ENCODE data around the gene CPED1.
"Not testable (repeated sequence)": the region's sequence is repeated elsewhere in the genome, so short reads cannot be mapped to it uniquely, and the experiment has no call there.

Gene CPED1

DNA sequence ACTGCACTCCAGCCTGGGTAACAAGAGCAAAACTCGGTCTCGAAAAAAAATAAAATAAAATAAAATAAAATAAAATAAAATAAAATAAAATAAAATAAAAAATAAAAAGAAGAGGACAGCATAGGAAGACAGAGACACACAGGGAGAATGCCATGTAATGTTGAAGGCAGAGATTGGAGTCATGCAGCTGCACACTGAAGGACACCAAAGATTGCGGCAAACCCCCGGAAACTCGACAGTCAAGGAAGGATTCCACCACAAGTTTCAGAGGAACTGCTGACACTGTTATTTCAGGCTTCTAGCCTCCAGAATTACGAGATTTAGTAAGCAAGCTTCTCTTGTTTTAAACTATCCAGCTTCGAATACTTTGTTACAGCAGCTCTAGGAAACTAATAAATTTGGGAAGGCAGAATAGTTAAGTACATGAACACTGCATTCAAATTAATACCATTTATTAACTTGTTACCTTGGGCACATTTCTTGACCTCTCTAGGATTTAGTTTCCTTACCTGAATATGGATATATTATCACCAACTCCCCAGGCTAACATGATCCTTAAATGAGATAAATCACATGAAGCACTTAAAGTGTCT, 9.5 kb downstream of the CPED1 start:
- H3K4me1 Mint-ChIP-seq (ENCODE audit: low read depth), result peaks cover 20% of the 10 kb centered on the region
- no peak overlapping the region for H3K4me3 Mint-ChIP-seq
- no peaks in the 10 kb centered on the region for H3K9me3 Mint-ChIP-seq
- H3K27ac Mint-ChIP-seq, result no peak overlapping the region
- H3K36me3 Mint-ChIP-seq (ENCODE audit: low read depth), result no peaks in the 10 kb centered on the region
- peaks cover 9% of the 10 kb centered on the region for H3K27me3 Mint-ChIP-seq

GRCh38 chr7:120998520-120998919, 10.0 kb downstream of the CPED1 start:
- Mint-ChIP-seq H3K4me1 (ENCODE audit: low read depth) (peaks cover 20% of the 10 kb centered on the region), H3K9me3 (no peaks in the 10 kb centered on the region), H3K27ac (no peak overlapping the region), H3K27me3 (peaks cover 10% of the 10 kb centered on the region), H3K36me3 (ENCODE audit: low read depth) (no peaks in the 10 kb centered on the region), H3K4me3 (no peak overlapping the region)

- Mint-ChIP-seq H3K36me3 (ENCODE audit: low read depth) (no peaks in the 10 kb centered on the region), H3K27me3 (peaks cover 9% of the 10 kb centered on the region), H3K9me3 (no peaks in the 10 kb centered on the region), H3K4me3 (no peak overlapping the region), H3K4me1 (ENCODE audit: low read depth) (peaks cover 20% of the 10 kb centered on the region), H3K27ac (no peak overlapping the region)
Measured at GRCh38 chr7:120998996-120999565, 10.6 kb downstream of the CPED1 start.

DNA sequence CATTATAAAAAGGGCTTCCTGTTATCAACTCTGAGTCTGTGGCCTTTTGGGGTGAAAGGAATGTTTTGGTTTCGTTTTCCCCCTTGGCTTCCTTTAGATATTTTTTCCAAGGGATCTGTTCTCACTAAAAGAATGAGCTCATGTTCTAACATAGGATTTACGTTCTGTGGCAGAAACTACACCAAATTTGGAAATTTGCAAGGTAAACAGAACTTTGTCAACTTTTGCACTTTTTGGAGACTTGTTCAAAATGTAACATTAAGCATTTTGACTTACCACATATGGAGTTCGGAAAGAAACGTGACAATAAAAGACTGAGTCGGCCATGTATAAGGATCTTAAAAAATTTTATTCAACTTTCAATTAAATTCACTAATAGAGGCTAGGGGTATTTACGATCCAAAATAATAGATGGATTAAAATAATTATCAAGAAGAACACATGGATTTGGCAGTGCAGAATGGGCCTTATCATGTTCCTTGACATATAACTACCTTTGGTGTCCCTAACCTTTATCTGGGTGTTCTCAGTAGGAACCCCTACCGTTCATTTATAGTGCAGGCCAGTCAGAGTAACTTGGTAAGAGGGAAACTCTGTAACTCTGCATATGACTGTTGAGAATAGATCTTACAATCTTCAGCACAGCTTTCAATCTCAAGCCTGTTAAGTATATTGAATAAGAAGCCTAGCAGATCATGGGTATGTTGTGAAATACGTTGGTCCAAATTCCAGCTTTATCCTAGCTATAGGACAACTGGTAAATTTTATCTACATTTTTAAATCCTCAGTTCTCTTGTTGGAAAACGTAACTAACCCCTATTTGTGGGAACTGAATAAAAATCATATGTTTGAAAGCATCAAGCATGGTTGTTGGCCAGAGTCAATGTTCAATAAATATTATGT, 11.8 kb downstream of the CPED1 start:
- no peak overlapping the region for H3K27ac Mint-ChIP-seq
- H3K36me3 Mint-ChIP-seq (ENCODE audit: low read depth), result no peaks in the 10 kb centered on the region
- H3K4me3 Mint-ChIP-seq, result no peak overlapping the region
- peaks cover 20% of the 10 kb centered on the region for H3K4me1 Mint-ChIP-seq (ENCODE audit: low read depth)
- H3K27me3 Mint-ChIP-seq, result peaks cover 9% of the 10 kb centered on the region
- H3K9me3 Mint-ChIP-seq, result no peaks in the 10 kb centered on the region

GRCh38 chr7:121001234-121001906, 12.9 kb downstream of the CPED1 start:
- Mint-ChIP-seq H3K9me3 (no peaks in the 10 kb centered on the region), H3K4me3 (no peak overlapping the region), H3K27ac (no peak overlapping the region), H3K36me3 (ENCODE audit: low read depth) (no peaks in the 10 kb centered on the region), H3K27me3 (peaks cover 17% of the 10 kb centered on the region), H3K4me1 (ENCODE audit: low read depth) (peaks cover 12% of the 10 kb centered on the region)

DNA sequence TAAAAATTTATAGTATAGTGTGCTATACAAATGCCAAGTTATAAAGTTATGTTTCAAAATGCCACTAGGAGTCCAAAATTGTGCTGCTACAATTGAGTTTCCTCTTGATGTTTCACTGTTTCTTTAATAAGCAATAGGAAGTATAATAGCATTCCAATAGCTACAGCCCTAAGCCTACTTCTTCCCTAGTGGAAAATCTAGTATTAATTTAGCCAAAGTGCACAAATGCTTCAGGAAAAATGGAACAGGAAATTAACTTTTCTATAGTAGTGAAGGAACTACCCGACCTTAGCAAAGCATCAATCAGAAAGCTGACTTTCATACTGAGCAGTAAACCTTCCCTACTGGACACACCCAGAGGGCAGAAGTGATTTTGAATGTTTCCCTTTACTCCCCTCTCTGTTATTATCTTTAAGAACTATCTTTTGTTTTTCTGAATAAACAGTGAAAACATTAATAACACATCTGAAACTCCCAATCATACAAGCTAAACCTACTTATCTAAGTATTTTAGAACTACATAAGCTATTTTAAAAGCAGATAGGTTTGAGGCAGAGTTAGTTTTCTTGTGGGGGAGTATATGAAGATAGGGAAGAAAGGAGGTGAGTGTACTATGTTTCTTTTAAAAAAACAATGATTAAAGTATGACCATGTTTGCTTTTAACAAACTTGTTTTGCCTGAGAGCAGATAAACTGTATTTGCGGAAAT, 13.7 kb downstream of the CPED1 start:
- no peaks in the 10 kb centered on the region for H3K36me3 Mint-ChIP-seq (ENCODE audit: low read depth)
- no peak overlapping the region for H3K27ac Mint-ChIP-seq
- no peaks in the 10 kb centered on the region for H3K9me3 Mint-ChIP-seq
- peaks cover 21% of the 10 kb centered on the region for H3K27me3 Mint-ChIP-seq
- peaks cover 5% of the 10 kb centered on the region for H3K4me1 Mint-ChIP-seq (ENCODE audit: low read depth)
- H3K4me3 Mint-ChIP-seq, result no peak overlapping the region

DNA sequence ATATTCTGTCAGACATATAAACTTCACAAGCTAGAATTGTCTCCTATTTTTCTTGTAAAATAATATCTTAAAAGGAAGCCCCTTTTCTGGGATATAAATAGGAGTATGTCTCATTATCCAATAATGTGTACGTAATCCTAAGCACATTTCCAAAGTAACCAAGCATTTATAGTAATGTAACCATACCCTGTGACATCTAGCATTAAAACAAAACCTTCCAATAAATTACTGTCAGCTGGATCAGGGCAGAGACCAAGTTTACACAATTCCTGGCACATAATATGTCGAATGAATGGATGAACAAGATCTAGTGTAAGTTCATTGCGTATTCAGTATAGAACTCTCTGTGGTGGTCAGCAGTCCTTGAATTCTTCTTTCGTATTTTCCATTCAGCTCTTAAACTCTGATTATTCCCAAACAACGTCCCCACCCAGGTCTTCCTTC, 14.3 kb downstream of the CPED1 start:
- H3K27me3 Mint-ChIP-seq, result peaks cover 27% of the 10 kb centered on the region
- H3K27ac Mint-ChIP-seq, result no peak overlapping the region

DNA sequence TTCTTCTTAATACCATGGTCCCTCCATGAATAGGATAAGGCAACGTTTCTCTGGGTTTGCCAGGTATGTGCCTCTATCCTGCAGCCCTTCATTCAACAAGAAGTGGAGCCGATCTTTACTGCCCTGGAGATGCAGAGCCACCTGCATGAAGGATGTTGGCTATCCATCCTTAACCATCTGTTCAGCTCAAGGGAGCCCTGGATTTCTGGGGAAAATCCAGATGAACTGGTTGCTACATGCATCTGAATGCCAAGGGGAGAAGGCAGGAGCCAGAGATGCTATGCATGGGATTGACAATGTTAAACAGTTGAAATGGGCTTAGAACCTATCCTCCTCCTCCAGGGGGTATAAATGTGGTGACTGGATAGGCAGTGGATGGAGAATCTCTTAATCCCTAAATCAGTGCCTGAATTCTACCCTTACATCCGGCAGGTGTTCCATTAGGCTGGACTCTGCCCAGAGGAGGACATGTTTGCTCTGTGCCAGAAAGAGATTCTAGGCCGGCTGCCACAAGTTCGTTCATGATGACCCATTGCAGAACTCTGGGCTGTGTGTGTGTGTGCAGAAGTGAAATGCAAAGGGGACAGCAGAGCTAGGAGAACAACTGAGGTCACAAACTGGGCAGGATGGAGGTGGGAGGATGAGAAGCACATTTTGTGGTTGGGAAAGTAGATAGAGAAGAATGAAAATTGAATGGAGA, 15.6 kb downstream of the CPED1 start:
- H3K27me3 Mint-ChIP-seq, result peaks cover 27% of the 10 kb centered on the region
- H3K36me3 Mint-ChIP-seq (ENCODE audit: low read depth), result no peaks in the 10 kb centered on the region
- H3K9me3 Mint-ChIP-seq, result no peaks in the 10 kb centered on the region
- H3K4me3 Mint-ChIP-seq, result no peak overlapping the region
- H3K4me1 Mint-ChIP-seq (ENCODE audit: low read depth), result peaks cover 5% of the 10 kb centered on the region
- no peak overlapping the region for H3K27ac Mint-ChIP-seq

More for the DNA sequence above, 14.3 kb downstream of the CPED1 start:
- Mint-ChIP-seq H3K36me3 (ENCODE audit: low read depth) (no peaks in the 10 kb centered on the region), H3K4me1 (ENCODE audit: low read depth) (peaks cover 5% of the 10 kb centered on the region), H3K9me3 (no peaks in the 10 kb centered on the region), H3K4me3 (no peak overlapping the region)

- not testable (repeated sequence) for H3K4me1 Mint-ChIP-seq (ENCODE audit: low read depth); H3K36me3 Mint-ChIP-seq (ENCODE audit: low read depth); H3K27ac Mint-ChIP-seq; H3K4me3 Mint-ChIP-seq; H3K9me3 Mint-ChIP-seq
- H3K27me3 Mint-ChIP-seq, result peaks cover 27% of the 10 kb centered on the region
Measured at GRCh38 chr7:121005058-121005457, 16.5 kb downstream of the CPED1 start.

- Mint-ChIP-seq H3K4me1 (ENCODE audit: low read depth) (no peaks in the 10 kb centered on the region), H3K4me3 (no peak overlapping the region), H3K27me3 (peaks cover 27% of the 10 kb centered on the region), H3K9me3 (no peaks in the 10 kb centered on the region), H3K27ac (no peak overlapping the region), H3K36me3 (ENCODE audit: low read depth) (no peaks in the 10 kb centered on the region)
Measured at GRCh38 chr7:121005996-121006584, 17.6 kb downstream of the CPED1 start.

DNA sequence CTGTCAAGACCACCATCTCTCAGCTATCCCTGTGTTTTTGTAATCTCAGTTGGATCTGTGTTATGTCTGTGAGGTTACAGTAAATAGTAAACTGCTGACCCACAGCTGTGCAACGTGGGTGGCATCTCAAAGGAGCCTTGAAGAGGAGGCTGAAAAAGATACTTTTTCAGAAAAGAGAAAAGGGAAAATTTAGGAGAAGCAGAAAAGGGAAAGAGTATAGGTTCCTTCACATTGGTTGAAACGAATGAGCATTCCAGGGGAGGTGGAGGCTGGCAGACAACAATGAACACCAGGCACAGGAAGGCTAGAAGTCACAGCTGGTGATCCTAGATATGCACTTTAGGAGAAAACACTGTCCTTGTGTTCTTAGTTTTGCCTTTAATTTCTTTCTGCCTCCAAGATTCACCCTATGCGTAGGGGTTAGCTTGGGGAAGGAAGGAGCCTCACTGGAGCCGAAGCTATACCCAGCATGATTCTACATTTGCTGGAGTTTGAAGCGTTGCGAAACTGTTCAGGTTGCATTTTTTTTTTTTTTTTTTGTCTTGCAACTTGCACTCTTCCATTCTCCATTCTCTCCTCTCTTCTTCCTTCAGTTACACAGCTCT, 18.3 kb downstream of the CPED1 start:
- Mint-ChIP-seq H3K4me3 (no peak overlapping the region), H3K4me1 (ENCODE audit: low read depth) (no peaks in the 10 kb centered on the region), H3K36me3 (ENCODE audit: low read depth) (no peaks in the 10 kb centered on the region), H3K27me3 (peaks cover 27% of the 10 kb centered on the region), H3K27ac (no peak overlapping the region), H3K9me3 (no peaks in the 10 kb centered on the region)

DNA sequence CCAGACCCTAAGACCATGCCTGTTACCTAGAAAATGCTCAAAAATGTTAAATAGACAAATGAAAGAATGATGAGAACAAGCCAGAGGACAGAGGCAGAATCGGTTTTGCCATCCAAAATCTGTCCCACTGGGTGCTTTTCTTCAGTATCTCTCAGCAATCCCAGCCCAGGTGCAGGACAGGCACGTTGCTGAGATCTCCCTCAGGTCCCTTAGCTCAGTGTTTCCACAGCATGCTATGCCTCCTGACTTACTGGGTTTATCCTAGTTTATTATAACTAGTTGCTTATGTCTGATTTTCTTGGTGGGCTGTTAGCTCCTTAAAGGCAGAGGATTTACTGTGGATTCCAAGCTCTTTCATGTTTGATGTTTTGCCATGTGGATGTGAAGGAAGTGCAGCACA, 20.3 kb downstream of the CPED1 start:
- no peak overlapping the region for H3K4me3 Mint-ChIP-seq
- no peaks in the 10 kb centered on the region for H3K4me1 Mint-ChIP-seq (ENCODE audit: low read depth)
- peaks cover 18% of the 10 kb centered on the region for H3K27me3 Mint-ChIP-seq
- no peaks in the 10 kb centered on the region for H3K36me3 Mint-ChIP-seq (ENCODE audit: low read depth)
- H3K27ac Mint-ChIP-seq, result no peak overlapping the region
- no peaks in the 10 kb centered on the region for H3K9me3 Mint-ChIP-seq

- H3K36me3 Mint-ChIP-seq (ENCODE audit: low read depth), result no peaks in the 10 kb centered on the region
- H3K4me1 Mint-ChIP-seq (ENCODE audit: low read depth), result no peaks in the 10 kb centered on the region
- H3K27me3 Mint-ChIP-seq, result peaks cover 9% of the 10 kb centered on the region
- H3K27ac Mint-ChIP-seq, result no peak overlapping the region
- H3K9me3 Mint-ChIP-seq, result no peaks in the 10 kb centered on the region
- H3K4me3 Mint-ChIP-seq, result no peak overlapping the region
Measured at GRCh38 chr7:121011401-121011800, 22.9 kb downstream of the CPED1 start.

Data from stimulated activated naive CD8-positive, alpha-beta T cell treated with anti-CD3 and anti-CD28 coated beads, Interleukin-15, Interleukin-2, amounts not matched to agents 100 ng/mL and 50 ng/mL, for 24 hours (primary cell).